Measurements from ENCODE around the gene CCT3.

Gene CCT3

GRCh38 chr1:156368157-156368658 lies 30.1 kb upstream of the CCT3 start:
- DNase-seq (ENCODE audit: low read depth) = no peak
- no peak overlapping the region for H3K4me3 ChIP-seq (ENCODE audit: low read length)
- TF ChIP-seq, protein P1, sequence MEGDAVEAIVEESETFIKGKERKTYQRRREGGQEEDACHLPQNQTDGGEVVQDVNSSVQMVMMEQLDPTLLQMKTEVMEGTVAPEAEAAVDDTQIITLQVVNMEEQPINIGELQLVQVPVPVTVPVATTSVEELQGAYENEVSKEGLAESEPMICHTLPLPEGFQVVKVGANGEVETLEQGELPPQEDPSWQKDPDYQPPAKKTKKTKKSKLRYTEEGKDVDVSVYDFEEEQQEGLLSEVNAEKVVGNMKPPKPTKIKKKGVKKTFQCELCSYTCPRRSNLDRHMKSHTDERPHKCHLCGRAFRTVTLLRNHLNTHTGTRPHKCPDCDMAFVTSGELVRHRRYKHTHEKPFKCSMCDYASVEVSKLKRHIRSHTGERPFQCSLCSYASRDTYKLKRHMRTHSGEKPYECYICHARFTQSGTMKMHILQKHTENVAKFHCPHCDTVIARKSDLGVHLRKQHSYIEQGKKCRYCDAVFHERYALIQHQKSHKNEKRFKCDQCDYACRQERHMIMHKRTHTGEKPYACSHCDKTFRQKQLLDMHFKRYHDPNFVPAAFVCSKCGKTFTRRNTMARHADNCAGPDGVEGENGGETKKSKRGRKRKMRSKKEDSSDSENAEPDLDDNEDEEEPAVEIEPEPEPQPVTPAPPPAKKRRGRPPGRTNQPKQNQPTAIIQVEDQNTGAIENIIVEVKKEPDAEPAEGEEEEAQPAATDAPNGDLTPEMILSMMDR (conservative IDR thresholded peaks at IDR 0.05; ENCODE audit: low read depth, low read length) = no peak

- TF ChIP-seq, protein P1 (conservative IDR thresholded peaks at IDR 0.05; ENCODE audit: low read depth, low read length) = no peak
- no peak for DNase-seq (ENCODE audit: low read depth)
- H3K4me3 ChIP-seq (ENCODE audit: low read length) = no peak overlapping the region
Measured at GRCh38 chr1:156367383-156368156, 29.5 kb upstream of the CCT3 start.

DNA sequence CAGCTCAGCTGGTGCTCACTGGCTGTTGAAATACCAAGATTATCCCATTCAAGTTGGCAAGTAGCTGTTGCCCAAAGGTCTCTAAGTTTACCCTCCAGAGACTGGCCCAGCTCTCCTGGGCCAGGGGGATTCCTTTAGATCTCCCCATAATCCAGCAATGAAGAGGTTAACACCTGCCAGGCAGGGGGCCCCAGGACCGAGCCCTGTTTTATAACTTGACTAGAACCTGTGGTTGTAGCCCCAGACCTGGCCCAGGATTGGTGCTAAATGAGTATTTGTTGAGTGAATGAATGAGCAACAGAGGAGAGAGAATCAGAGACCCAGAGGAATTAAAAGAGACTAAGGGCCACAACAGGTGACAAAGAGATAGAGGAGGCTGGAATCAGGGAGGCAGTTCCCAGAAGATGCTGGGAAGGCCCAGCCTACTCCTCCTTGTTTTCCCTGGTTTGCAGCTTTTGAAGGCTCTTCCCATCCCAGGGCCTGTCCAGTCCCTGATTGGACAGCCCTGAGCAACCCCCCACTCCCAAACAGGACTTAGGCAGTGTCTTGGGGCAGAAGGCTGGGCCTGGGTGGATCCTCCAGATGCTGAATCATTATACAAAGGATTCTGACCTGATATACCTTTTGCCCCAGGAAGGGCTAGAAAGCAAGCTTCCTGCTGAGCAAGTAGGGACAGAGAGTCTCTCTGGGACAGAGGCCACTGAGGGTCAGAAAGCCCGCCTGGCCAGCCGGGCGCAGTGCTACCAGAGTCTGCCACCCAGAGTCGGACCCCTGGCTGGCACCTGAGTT lies 28.5 kb upstream of the CCT3 start:
- no peak overlapping the region for H3K4me3 ChIP-seq (ENCODE audit: low read length)
- TF ChIP-seq, protein P1 (conservative IDR thresholded peaks at IDR 0.05; ENCODE audit: low read depth, low read length) = no peak
- DNase-seq (ENCODE audit: low read depth) = no peak

DNA sequence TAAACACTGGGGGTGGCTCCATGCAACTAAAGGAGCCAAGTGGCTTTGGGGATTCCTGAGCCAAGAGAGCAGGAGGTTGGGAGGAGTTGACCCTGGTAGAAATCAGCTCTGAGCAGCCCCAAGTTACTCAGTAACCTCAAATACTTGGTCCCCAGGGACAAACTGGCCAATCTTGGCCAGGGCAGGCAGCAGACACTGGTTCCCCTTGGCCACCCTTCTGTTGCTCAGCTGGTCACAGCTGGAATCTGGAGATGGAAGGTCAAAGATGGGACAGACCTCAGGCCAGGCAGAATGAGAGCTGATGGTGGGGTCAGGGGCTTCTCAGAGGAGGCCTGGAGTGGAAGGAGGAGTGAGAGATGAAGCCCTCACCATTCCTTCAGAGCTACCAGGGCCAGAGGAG lies 27.7 kb upstream of the CCT3 start:
- TF ChIP-seq, protein P1 (conservative IDR thresholded peaks at IDR 0.05; ENCODE audit: low read depth, low read length) = no peak

DNA sequence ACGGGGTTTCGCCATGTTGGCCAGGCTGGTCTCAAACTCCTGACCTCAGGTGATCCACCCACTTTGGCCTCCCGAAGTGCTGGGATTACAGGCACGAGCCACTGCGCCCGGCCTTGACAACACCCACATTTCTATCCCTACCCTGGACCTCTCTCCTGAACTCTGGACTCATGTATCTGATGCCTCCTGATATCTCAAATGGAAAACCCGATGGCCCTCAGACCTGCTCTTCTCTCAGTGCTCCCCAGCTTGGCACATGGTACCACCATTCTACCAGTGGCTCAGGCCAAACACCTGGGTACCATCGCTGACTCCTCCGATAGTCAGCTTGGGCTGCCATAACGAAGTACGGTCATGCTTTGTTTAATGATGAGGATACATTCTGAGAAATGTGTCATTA lies 22.4 kb upstream of the CCT3 start:
- TF ChIP-seq, protein P1 (conservative IDR thresholded peaks at IDR 0.05; ENCODE audit: low read depth, low read length) = no peak
- no peak overlapping the region for H3K4me3 ChIP-seq (ENCODE audit: low read length)
- DNase-seq (ENCODE audit: low read depth) = no peak

More for the DNA sequence above, 27.7 kb upstream of the CCT3 start:
- H3K4me3 ChIP-seq (ENCODE audit: low read length) = no peak overlapping the region
- DNase-seq (ENCODE audit: low read depth) = no peak

GRCh38 chr1:156359973-156360372 lies 21.9 kb upstream of the CCT3 start:
- no peak overlapping the region for H3K4me3 ChIP-seq (ENCODE audit: low read length)
- DNase-seq (ENCODE audit: low read depth) = no peak
- TF ChIP-seq, protein P1 (conservative IDR thresholded peaks at IDR 0.05; ENCODE audit: low read depth, low read length) = peak; percentile 31

Measured in retinal pigment epithelial cell (primary cell).